SU-DHL-6 (cell line): Measurements from ENCODE around the gene KCNIP4.

Source experiments
- H2AFZ ChIP-seq: fragments of 200-600 bp; sonication (generic); 2 replicates; pipeline ENCODE4 v1.6.1; 2014; ENCODE audit warnings: low read depth, mild to moderate bottlenecking, moderate library complexity, mixed read lengths, antibody characterized with exemption, low read length; ENCODE audit not compliant: severe bottlenecking
- H3F3A ChIP-seq: fragments of 200-600 bp; shearing (Covaris generic); 2 replicates; pipeline ENCODE4 v1.6.0; 2016; ENCODE audit warnings: antibody characterized with exemption, mild to moderate bottlenecking; ENCODE audit not compliant: insufficient read depth
- H3K27ac ChIP-seq: fragments of 200-600 bp; sonication (generic); 2 replicates; pipeline ENCODE4 v1.5.1; 2016; ENCODE audit warnings: low read depth, mild to moderate bottlenecking, low read length, moderate library complexity, mixed read lengths
- H3K27me3 ChIP-seq: fragments of 200-600 bp; sonication (generic), shearing (Covaris generic); 2 replicates; pipeline ENCODE4 v1.6.0; 2014; ENCODE audit warnings: mild to moderate bottlenecking, low read length
- H3K36me3 ChIP-seq: fragments of 200-600 bp; sonication (generic); 2 replicates; pipeline ENCODE4 v1.6.1; 2014; ENCODE audit warnings: mild to moderate bottlenecking, low read length, mixed read lengths
- H3K4me2 ChIP-seq: fragments of 300-600, 200-600 bp; shearing (Covaris generic), sonication (generic); 2 replicates; pipeline ENCODE4 v1.6.0; 2014; ENCODE audit warnings: low read length, low read depth, mild to moderate bottlenecking; ENCODE audit not compliant: poor library complexity, severe bottlenecking
- H3K4me3 ChIP-seq: fragments of 200-600 bp; sonication (generic); 2 replicates; pipeline ENCODE4 v1.5.1; 2014; ENCODE audit warnings: antibody characterized with exemption, low read length, mild to moderate bottlenecking, mixed read lengths; ENCODE audit not compliant: insufficient read depth, poor library complexity, severe bottlenecking
- H3K79me2 ChIP-seq: fragments of 200-600 bp; sonication (generic); 2 replicates; pipeline ENCODE4 v1.6.1; 2014; ENCODE audit warnings: mild to moderate bottlenecking, low read length, moderate library complexity; ENCODE audit not compliant: insufficient read depth
- H3K9ac ChIP-seq: fragments of 200-600 bp; sonication (generic); 2 replicates; pipeline ENCODE4 v1.7.0; 2014; ENCODE audit warnings: mild to moderate bottlenecking, low read length
- H3K9me2 ChIP-seq: fragments of 200-600 bp; sonication (generic); replicated peaks from 2 replicates; pipeline ENCODE4 v1.6.1; 2014; ENCODE audit warnings: low read length; ENCODE audit not compliant: insufficient read depth
- H3K9me3 ChIP-seq: fragments of 200-600 bp; sonication (generic); 2 replicates; pipeline ENCODE4 v1.6.1; 2014; ENCODE audit warnings: low read length, mixed read lengths; ENCODE audit not compliant: insufficient read depth
- H4K20me1 ChIP-seq: fragments of 200-600 bp; sonication (generic); 2 replicates; pipeline ENCODE4 v1.6.1; 2014; ENCODE audit warnings: low read depth, mild to moderate bottlenecking, antibody characterized with exemption, low read length, moderate library complexity, mixed read lengths
- CTCF ChIP-seq: fragments of 200-600 bp; sonication (generic); IDR thresholded peaks from one replicate; pipeline ENCODE4 v1.5.1; 2017; ENCODE audit warnings: antibody characterized with exemption, mild to moderate bottlenecking, low read length, moderate library complexity; ENCODE audit not compliant: insufficient read depth, poor library complexity, severe bottlenecking
- EZH2phosphoT487 ChIP-seq: fragments of 200-600 bp; sonication (generic), shearing (Covaris generic); conservative IDR thresholded peaks from 2 replicates; pipeline ENCODE4 v1.6.1; 2018; ENCODE audit warnings: mild to moderate bottlenecking, antibody characterized with exemption, low read length, moderate library complexity, mixed read lengths

The KCNIP4 gene

GRCh38 chr4:21577056-21577455, 371.5 kb downstream of the KCNIP4 start:
- H3F3A ChIP-seq: no peaks in the 10 kb centered on the region
- no peaks in the 10 kb centered on the region for H3K27me3 ChIP-seq
- H3K4me3 ChIP-seq: no peak overlapping the region
- H3K9ac ChIP-seq: no peak overlapping the region
- no peaks in the 10 kb centered on the region for H4K20me1 ChIP-seq
- no peaks in the 10 kb centered on the region for H3K79me2 ChIP-seq
- H3K9me2 ChIP-seq: no peaks in the 10 kb centered on the region
- no peaks in the 10 kb centered on the region for H3K9me3 ChIP-seq
- no peaks in the 10 kb centered on the region for H3K36me3 ChIP-seq
- no peak overlapping the region for H3K4me2 ChIP-seq
- no peak overlapping the region for H3K27ac ChIP-seq
- H2AFZ ChIP-seq: no peak overlapping the region
- no peak for TF ChIP-seq CTCF
- no peak for TF ChIP-seq EZH2phosphoT487

- H3K27ac ChIP-seq: no peak overlapping the region
- no peaks in the 10 kb centered on the region for H3K27me3 ChIP-seq
- no peaks in the 10 kb centered on the region for H4K20me1 ChIP-seq
- no peak overlapping the region for H3K4me2 ChIP-seq
- H3K9me2 ChIP-seq: no peaks in the 10 kb centered on the region
- no peaks in the 10 kb centered on the region for H3F3A ChIP-seq
- H2AFZ ChIP-seq: no peak overlapping the region
- H3K36me3 ChIP-seq: no peaks in the 10 kb centered on the region
- TF ChIP-seq CTCF (no peak), EZH2phosphoT487 (no peak)
- H3K79me2 ChIP-seq: no peaks in the 10 kb centered on the region
- H3K4me3 ChIP-seq: no peak overlapping the region
- H3K9ac ChIP-seq: no peak overlapping the region
- H3K9me3 ChIP-seq: no peaks in the 10 kb centered on the region
These were observed 377.5 kb downstream of the KCNIP4 start for GRCh38 chr4:21571100-21571499.

- Histone ChIP-seq H3K4me2 (no peak overlapping the region), H3F3A (no peaks in the 10 kb centered on the region), H3K9ac (no peak overlapping the region), H3K27me3 (no peaks in the 10 kb centered on the region), H3K4me3 (no peak overlapping the region), H3K79me2 (no peaks in the 10 kb centered on the region), H4K20me1 (no peaks in the 10 kb centered on the region), H3K9me2 (no peaks in the 10 kb centered on the region), H2AFZ (no peak overlapping the region), H3K9me3 (no peaks in the 10 kb centered on the region), H3K27ac (no peak overlapping the region), H3K36me3 (no peaks in the 10 kb centered on the region)
- TF ChIP-seq CTCF (no peak), EZH2phosphoT487 (no peak)
These were observed 378.9 kb downstream of the KCNIP4 start for GRCh38 chr4:21569638-21570037.
